CD4-positive, alpha-beta T cell treated with Interleukin-1 beta for 1 hour (primary cell): ENCODE results near the gene MYCBP2.
"Not testable (repeated sequence)": the region's sequence is repeated elsewhere in the genome, so short reads cannot be mapped to it uniquely, and the experiment has no call there.

Experiments
- DNase-seq, 2 donors: peaks; one replicate each; pipeline ENCODE4 v3.0.0-alpha.2; 2020 to 2022

Gene MYCBP2

DNA sequence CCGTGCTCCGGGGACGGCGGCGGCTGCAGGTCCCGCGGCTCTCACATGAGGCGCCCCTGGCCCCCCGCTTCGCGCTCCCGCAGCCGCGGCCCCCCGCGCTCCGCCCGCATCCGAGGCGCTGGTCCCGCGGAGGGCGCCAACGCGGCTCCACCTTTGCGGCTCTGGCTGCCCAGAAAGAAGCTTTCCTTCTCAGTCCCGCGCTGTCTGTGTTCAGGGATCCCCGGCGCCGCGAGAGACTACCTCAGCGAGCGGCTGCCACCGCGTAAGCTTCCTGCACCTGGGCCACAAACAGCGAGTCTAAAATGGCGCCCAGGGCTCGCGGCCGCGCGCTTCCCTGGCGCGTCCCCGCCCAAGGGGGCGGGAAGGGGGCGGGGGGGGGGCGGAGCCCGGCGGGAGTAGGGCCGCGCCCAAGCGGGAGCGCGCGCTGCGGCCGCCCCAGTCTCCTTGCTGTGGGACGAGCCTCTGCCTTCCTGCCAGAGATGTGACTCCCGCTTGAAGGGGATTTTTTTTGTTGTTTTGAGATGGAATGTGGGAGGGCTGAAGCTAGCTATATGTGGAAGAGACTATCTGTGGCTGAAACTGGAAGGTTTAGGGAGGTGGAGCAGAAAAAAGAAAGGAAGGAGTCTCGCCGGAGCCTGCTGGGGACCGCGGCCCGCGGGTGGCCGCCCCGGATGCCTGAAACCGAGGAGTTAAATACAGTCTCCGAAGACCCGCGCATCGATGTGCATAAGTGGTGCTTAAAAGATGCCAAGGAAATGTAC lies 299.9 kb downstream of the MYCBP2 start, which contains the start of gene FBXL3:
TSS of gene FBXL3 (minus strand) at position 299 of the 761 bp plus-strand sequence. CDS start 5,299 bp downstream, outside the sequence.
- peak; percentile 87 for DNase-seq

DNA sequence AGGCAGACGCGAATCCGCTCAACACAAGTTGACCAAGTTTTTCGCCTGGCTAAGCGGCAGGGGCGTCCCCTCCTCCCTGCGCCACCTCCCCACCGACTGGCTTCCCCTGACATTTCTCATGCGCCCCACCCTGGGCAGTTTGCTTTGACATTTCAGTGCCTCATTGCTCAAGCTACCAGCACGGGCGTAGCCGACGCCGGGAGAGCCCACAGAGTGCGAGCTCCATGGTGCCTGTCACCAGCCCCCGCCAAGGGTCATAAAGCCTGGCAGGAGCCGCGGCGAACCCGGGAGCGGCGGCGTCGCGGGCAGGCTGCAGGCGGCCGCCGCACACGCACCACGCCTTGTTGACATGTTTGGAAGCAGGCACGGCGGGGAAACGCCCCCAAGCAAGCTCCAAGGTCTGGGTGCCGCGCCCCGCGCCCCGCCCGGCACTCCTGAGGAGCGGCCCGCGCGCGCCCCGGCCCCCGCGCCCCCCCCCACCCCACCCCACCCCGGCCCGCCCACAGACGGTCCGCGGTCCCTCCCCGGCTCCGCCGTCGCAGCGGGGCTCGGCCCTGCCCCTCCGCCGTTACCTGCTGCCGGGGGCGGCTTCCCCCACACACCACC lies 300.5 kb downstream of the MYCBP2 start:
- DNase-seq: peak; percentile 82 to 83

DNA sequence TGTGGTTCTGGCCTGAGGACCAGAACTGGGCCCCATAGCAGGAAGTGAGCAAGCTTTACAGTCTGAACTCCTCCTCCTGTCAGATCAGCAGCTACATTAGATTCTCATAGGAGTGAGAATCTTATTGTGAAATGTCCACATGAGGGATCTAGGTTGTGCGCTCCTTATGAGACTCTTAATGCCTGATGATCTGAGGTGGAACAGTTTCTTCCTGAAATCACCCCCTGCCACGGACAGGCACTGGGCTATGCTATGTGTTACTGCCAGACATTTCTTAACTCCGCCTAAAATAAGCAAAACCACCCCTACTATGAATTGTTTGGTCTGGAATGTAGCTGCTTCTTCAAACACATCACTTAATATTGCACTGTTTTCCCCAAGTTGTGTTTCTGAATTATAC lies 304.6 kb downstream of the MYCBP2 start:
- DNase-seq: no peak

DNA sequence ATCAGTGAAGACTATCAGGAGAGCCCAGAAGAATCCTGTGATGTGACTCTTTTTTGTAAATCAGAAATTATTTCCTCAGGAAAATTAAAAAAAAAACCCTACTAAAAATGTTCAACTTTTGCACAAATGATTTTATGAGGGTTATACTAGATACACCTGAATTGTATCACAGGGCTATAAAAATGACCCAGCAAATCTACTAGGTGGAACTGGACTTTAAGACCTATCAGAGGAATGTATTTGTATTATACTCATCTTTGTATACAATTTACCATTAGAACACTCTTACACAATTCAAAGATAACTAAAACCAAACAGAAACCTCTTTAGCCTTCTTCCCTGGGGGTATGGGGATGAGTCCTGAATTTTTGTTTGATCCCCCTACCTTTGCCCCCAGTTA lies 307.1 kb downstream of the MYCBP2 start:
- no peak for DNase-seq

DNA sequence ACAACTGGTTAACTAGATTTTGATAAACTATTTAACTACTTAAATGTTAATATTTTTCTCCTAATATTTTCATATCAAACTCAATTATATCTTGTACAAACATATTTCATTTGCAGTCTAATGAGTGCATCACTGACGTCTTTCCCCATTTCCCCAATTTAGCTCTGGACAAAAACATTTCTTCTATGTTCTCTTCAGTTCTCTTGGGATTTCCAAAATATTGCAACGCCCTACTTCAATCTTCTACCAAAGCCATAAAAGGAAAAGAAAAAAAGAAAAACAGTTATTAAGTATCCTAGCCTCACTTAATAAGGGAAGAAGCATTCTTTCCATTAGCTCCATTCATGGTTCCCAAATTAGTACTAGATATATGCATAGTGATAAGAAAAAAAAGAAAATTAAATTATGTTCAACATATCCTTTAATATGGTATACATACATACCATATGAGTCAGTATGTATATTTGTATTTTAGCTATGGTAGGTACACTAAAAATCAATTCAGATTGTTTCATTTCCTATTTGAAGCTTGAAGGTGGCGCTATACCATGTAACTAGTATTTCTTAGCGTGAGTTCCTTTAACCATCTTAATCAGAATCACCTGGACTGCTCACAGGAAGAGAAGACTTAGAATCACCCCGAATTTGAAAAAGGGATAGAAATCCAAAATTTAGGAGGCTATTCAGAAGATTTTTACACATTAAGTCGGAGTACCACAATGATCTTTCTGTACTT lies 309.8 kb downstream of the MYCBP2 start:
- no peak for DNase-seq

DNA sequence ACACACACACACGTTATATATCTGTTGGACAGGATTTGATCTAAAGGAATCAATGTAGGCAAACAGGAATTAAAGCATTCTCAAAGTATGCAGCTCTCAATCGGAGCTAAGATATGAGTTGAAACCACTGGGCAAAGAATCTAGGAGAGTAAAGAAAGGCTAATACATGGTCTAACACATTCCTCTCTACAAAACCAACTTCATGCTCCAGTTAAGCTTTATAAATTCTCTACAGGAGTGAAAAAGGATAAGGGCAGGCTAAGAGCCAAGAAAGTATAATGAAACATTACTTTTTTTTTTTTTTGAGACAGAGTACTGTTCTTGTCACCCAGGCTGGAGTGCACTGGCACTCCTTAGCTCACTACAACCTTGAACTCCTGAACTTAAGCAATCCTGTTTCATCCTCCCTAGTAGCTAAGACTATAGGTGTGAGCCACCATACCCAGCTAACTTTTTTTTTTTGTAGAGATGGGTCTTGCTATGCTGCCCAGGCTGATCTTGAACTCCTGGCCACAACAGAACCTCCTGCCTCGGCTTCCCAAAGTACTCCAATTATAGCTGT lies 310.6 kb downstream of the MYCBP2 start:
- DNase-seq: no peak

DNA sequence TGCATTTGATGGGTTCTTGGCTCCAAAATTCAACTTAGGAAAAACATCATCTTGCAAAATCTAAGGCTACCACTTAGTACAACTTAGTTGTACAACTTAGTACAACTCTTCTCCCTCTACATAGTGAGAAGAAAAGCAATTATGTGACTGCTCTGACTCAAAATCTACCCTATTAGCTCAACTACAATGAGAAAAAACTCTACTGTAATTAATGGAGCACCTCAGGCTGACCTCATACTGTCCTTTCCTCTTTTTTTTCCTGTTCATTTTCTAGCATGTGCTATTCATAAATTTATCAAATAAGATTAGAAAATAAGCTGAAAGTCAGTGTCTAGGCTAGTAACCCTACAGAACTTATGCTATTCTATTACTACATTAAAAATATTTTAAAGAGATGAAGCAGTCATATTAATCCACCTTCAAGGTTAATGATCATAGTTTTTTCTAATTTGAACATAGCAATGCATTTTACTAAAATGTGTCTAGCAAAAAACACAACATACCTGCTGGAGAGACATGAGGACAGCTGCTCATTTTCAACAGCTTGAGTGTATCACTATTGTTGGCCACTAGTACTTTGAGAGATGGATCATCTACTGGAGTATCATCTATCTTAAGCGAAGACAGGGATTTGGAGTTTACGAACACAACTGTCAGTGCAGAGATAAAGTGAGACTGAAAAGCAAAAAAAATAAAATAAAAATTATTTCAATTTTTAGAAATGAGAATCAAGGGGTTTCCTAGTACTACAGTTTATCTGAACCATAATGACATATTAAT lies 311.8 kb downstream of the MYCBP2 start:
- no peak for DNase-seq

DNA sequence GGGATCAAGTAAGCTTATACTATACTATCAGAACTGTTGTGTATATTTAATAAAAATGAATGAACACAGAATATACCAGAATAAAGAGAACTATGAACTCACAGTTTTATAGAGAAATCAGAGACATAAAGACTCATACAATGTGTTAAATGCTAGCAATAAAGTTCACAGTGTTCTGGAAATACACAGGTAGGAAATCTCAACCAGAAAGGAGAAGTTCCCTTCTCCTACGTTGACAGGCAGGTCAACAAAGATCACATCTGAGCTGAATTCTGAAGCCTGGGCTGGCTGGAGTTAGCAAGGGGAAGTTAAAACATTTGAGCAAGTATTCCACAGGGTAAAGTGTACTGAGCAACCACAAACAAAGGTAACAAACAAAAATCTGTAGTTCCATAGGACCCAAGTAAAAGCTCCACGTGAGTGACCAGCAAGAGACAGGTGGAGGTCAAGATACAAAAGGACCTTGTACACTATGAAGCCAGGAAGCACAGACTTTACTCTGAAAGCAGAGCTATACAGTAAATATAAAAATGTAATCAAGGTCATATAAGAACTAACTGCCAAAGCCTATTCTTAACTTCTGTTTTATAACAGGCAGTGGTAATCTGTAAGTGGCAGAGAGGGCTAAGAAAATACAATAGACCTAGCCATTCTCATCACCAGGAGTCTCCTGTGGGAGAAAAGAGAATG lies 312.9 kb downstream of the MYCBP2 start:
- DNase-seq: no peak

DNA sequence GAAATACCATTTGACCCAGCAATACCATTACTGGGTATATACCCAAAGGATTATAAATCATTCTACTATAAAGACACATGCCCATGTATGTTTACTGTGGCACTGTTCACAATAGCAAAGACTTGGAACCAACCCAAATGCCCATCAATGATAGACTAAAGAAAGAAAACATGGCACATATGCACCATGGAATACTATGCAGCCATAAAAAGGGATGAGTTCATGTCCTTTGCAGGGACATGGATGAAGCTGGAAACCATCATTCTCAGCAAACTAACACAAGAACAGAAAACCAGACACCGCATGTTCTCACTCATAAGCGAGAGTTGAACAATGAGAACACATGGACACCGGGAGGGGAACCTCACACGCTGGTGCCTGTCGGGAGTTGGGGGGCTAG lies 317.2 kb downstream of the MYCBP2 start:
- DNase-seq: not testable (repeated sequence)

DNA sequence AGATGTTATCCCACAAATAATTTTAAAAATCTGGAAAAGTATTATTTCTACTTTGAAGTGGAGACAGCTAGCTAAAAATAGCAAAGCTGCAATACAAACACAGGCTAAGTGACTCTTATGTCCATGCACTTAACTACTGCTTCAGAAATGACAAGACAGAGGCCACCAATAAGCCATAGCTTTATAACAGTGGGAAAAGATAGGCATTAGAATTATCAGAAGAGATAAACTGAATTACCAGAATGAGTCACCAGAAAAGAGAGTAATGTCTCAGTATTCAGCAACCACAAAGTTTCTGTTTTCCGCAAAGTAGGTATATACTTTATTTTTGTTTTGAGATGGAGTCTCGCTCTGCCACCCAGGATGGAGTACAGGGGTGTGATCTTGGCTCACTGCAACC lies 317.9 kb downstream of the MYCBP2 start:
- DNase-seq: no peak

DNA sequence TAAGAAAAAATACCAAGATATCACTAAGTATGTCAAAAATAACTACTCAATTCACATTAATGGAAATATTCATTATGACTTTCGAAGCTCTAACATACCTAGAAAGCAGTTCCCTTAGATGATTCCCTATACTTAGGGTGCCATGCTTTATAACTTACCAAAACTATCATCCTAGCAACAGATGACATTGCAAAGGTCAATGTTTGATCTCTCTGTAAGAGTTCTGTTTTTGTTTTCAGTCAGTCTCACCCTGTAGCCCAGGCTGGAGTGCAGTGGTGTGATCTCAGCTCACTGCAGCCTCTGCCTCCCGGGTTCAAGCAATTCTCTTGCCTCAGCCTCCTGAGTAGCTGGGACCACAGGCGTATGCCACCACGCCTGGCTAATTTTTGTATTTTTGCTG lies 318.6 kb downstream of the MYCBP2 start:
- not testable (repeated sequence) for DNase-seq

DNA sequence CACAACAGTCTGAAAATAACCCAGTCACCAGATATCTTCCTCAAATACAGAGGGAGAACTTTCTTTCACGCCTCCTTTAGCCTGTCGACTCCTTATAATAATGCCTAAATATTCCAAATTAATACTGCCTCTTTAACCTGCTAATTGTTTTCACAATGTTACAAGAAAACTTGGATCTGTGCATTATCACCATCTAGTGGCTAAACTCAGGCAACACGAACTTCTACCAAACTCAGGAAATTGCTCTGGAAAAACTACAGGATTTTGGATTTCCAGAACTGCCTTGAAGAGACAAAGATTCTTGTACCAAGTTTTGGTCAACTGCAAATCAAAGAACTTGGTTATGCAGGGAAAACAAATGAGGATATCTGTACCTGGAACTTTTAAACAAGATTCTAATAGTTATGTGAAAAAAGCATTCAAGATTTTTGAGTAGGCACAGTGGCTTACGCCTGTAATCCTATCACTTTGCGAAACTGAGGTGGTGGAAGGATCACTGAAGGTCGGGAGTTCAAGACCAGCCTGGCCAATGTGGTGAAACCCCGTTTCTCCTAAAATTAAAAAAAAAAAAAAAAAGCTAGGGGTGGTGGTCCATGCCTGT lies 324.2 kb downstream of the MYCBP2 start:
- peak in 1 of 2 donors; percentile 16 for DNase-seq

DNA sequence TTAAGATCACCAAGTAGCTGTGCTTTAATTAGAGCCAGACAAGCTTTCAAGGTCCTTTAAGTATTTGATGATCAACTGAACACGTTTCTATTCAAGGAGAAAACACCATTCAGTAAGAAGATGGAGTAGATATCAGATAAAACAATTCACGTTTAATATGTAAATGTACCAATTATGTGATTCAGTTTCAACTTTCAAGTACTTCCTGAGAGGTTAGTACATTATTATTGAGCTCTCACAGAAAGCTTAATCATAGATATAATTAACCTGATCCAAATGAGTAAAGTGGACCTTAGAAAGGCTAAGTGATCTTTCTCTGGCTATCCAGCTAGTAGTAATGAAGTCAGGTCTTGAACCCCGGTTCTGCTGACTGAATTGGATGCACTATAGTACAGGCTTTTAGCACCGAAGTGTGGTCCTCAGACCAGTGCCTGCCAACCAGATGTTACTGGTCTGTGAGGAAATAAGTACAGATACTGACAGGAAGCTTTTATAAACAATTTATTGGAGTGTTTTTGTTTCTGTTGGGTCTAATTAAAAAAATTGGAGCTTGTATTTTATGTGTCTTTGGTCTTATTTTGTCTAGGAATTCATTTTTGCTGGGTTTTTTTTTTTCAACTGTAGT lies 324.8 kb downstream of the MYCBP2 start:
- DNase-seq: no peak

DNA sequence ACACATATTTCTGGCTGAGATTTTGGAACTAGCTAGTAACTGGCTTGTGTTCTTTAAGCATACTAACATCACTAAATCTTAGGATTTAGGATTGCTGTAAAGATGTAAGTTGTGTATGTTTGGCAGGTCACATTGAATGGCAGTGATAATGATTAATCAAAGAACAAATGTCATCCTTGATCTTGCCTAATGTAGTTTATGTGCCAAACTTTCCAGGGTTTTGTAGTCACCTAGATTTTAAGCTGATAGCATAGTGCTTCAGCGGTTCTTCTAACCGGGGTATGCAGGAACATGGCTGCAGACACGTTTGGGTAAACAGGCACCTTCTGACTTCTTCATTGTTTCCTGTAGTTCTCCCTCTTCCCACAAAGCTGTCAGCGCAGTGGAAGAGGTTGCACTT lies 325.4 kb downstream of the MYCBP2 start:
- DNase-seq: no peak

DNA sequence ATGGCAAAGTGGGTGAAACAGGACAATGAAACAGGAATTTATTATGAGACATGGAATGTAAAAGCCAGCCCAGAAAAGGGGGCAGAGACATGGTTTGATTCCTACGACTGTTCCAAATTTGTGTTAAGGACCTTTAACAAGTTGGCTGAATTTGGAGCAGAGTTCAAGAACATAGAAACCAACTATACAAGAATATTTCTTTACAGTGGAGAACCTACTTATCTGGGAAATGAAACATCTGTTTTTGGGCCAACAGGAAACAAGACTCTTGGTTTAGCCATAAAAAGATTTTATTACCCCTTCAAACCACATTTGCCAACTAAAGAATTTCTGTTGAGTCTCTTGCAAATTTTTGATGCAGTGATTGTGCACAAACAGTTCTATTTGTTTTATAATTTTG lies 326.4 kb downstream of the MYCBP2 start:
- DNase-seq: no peak
